NCI-H82 treated with DMSO at 0.1 percent for 48 hours (cell line): ENCODE data around the gene PHTF2.
A peak's percentile ranks its signal among the peaks of the same experiment; 100 is the strongest.
"Not testable (repeated sequence)": the region's sequence is repeated elsewhere in the genome, so short reads cannot be mapped to it uniquely, and the experiment has no call there.

Experiments used
- DNase-seq: peaks from one replicate; lab custom pipeline; 2025; ENCODE audit not compliant: unreplicated experiment; lab: John Stamatoyannopoulos, UW

PHTF2 gene

DNA sequence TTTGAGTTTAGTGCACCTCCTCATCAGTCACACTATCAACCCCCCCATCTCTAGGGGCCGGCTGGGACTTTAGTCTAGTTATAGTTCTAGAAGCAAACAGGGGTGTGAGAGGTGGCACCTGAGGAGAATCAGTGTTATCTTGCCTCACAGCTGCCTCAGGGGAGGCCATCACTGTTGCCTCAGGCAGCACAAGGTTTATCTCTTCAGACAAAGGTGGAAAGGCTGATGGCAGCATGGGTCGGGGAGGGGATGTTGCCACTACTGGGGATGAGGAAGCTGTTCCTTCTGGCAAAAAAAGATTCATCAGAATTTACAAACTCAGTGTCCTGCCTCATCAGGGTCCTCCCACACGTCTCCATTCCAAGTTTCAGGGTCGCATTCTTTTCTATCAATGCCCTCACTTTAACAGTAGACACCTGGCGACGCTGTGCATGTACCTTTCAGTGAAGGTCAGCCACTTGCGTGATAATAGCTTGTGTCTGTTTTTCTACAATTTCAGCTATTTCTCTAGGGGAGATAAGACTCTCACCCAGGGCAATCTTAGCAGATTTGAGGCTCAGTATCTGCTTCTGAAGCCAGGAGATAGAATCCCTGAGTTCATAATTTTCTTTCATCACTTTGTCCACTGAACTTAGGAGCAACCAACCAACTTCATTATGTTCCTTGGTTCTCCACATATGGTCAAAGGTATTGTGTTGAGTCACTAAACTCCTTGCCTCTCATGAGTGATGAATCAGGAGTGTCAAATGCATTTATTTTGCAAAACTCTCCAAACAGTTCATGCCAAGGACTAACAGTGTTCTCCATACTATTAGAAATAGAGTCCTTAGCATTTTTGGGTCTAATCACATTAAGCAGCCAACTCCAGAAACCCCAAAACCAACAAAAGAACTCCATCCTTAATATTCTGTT lies 75.1 kb downstream of the PHTF2 start:
- not testable (repeated sequence) for DNase-seq

DNA sequence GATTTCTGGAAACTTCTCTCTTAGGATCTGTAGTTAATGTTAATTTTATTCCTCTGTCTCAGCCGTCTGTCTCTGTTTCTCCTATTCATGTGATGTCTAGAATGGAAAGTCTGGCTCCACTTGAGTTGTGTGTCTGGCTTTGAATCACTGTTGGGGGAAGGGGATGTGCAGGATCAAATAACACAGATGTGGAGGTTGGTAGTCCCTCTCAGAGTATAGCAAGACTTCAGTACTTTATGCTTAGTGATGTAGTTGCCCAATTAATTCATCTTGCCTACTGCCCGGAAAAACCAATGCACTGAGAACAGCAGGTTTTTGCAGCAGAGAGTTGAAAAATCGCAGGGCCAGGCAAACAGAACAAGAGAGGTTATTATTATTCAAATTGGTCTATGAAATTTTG lies 79.2 kb downstream of the PHTF2 start:
- no peak for DNase-seq

DNA sequence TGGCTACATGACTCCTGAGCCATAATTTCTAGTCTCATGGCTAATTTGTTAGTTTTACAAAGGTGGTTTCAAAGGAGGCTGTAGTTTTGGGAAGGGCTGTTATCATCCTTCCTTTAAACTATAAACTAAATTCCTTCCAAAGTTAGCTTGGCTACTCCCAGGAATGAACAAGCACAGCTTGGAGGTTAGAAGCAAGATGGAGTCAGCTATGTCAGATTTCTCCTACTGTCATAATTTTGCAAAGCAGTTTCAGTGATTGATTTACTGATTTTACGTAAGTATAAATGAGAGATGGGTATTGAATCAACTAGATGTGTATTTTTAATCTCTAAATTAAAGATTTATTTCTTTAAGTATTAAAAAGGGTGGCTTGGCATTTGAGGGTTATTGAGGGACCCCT lies 79.9 kb downstream of the PHTF2 start:
- DNase-seq = no peak

DNA sequence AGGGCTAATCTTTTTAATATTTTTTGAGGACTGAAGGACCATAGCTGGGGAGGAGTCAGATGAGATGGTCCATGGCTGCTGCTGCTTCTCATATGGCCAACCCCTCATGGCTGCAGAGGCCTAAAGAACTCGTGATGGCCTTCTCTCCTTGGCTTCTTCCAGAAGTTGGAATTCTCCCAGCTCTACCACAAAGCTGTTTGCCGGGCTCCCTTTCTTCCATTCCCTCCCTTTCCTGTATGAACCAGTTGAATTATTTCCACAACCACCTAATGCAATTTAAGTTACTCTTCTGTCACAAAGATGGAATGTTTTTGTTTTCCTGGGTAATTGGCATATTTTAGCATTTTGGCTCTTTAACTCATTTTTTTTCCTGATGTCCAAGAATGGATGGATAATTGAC lies 80.7 kb downstream of the PHTF2 start:
- DNase-seq = no peak

DNA sequence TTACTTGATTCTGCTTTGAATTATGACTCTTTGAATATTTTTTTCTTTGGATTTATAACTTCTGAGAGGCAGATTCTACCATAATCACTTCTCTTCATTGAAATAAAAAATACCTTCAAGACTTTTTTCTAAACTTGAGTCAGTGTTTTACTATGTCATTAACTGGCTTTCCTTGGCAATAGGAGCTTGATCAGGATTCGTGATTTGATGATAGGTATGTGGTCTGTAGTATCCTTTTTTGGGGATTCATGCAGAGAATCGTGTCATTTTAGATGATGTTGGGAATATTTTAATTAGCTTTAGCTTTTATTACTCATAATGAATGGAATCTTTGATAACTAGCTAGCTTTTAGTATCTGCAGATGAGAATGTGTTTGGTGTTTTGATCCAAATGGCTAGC lies 83.3 kb downstream of the PHTF2 start:
- DNase-seq = no peak

DNA sequence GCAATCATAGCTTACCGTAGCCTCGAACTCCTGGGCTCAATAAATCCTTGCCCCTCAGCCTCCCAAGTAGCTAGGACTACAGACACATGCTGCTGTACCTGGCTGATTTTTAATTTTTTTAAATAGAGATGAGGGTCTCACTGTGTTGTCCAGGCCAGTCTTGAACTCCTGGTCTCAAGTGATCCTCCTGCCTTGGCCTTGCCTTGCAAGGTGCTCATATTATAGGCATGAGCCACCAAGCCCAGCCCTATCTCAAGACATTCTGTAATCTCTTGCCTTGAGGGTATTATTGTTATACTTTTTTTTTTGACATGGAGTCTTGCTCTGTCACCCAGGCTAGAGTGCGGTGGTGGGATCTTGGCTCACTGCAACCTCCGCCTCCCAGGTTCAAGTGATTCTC lies 86.6 kb downstream of the PHTF2 start:
- DNase-seq = no peak

DNA sequence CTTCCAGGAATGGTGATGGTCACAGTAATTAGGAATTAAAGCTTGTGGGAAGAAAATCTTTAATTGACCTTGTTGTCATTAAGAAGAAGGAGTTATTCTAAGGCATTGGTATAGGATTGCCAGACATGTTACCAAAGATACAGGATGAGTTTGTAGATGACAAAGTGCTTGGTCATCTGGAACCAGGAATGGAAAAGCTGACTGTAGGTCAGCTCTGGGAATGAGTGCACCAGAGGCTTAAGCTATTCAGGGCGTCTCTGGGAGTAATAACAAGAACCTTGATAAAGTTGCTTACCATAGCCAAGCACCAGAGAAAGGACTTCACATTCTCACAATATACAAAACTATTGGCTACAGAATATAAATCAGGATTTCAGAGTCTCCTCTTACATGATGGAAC lies 89.0 kb downstream of the PHTF2 start:
- DNase-seq = no peak

DNA sequence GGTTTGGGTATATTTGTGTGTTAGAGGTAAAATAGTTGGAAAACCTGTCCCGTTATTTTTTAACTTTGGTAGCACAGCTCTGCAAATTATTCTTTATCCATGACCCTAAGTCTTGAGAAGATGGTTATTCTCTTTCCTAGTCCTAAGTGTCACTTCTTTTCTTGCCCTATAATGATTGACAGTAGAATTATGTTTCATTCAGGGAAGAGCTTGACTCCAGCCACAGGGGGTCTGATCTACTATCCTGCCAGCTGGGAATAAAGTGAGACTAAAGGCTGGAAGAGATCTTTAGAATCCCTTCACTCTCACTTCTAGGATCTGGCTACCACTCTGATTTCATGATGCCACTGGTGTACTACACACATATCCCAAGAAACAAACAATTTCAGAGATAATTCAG lies 90.4 kb downstream of the PHTF2 start:
- no peak for DNase-seq

DNA sequence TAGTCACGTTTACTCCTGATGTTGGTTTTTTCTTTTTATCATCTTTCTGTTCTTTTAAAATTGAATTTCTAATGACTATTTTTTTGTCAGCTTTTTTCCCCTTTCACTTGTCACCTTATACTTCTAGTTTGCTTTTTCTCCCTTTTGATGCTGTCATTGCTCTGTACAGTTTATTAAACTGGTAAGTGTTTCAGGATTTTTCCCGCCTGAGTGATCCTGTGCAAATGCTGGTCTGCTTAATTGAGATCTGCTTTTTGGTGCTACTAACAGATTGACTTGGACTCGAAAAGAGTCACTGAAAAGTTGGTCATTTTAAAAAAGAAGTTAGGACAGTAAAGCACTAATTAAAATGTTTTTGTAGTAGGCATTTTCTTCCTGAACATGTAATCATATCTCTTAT lies 95.2 kb downstream of the PHTF2 start:
- no peak for DNase-seq

DNA sequence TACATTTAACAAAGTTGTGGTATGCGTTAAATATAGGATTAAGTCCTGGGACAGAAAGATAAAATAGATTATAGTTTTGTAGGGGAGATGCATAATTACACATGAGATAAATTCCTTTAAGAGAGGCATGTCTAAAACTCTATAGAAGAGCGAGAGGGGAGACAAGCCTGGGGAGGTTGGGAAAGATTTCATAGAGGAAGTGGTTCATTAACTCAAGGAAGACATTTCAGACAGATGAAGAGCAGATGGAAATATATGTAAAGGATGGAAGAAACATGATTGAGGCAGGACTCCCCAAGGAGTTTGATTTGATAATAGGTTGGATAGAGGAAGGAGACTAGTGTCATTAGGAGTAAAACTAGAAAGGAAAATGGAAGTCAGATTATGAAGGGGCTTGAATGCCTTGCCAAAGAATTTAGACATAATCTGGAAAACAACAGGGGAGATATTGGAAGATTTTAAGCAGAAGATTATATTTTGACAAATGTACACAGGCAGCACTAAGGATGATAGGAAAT lies 96.1 kb downstream of the PHTF2 start:
- peak; percentile 6 for DNase-seq

DNA sequence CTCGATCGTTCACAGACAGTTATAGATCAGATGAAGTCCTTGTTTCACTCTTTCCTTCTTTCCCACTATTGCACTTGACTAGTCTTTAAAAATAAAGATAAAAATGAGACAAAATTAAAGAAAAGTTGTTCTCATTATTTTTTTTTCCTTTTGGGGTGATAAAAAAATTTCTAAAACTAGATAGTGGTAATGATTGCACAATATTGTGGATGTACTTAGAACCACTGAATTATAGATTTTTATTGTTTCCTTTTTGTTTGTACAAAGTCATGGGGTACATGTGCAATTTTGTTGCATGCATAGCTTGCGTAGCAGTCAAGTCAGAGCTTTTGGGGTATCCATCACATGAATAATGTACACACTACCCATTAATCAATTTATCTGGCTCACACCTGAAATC lies 97.3 kb downstream of the PHTF2 start:
- DNase-seq = no peak

DNA sequence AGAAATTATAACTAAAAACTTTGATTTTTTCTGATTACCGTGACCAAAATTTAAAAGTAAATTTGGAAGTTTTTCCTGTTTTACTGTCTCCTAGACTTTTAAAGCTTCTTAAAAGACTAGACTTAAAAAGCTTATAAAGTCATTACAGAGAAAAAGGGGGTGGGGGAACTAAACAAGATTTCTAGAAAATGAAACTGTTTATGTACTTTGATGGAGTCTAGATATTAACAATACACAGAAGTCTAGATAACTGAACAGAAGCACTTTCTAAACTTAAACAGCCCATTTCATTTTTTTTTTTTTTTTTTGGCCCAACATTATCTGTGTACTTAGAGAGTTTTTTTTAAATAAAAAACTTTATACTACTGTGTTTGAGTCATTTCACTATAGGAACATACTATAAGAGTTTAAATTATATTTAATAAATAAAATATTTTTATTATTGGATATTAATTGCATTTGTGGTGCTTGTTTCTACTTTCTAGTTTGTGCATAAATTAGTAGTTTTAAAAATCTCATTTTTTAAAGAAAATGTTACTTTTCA lies 98.5 kb downstream of the PHTF2 start:
- DNase-seq = no peak

DNA sequence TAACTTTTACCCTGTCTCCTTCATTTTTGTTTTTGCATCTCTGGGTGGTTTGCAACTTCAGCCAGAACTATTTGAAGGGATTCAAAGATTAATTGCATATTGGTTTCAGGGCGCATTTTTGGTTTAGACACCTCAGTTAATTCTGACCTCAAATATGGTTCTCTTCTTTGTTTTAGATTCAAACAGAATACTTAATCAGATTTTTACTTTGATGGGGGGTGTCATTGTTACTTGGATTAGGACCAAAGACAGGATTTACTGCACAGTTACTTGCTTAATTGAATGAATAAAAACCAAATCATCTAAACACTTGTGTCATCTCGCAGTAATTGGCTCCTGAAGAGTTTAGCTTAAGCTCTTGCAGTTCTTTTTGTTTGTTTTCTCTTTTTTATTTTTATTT lies 100.9 kb downstream of the PHTF2 start:
- peak; percentile 48 for DNase-seq

DNA sequence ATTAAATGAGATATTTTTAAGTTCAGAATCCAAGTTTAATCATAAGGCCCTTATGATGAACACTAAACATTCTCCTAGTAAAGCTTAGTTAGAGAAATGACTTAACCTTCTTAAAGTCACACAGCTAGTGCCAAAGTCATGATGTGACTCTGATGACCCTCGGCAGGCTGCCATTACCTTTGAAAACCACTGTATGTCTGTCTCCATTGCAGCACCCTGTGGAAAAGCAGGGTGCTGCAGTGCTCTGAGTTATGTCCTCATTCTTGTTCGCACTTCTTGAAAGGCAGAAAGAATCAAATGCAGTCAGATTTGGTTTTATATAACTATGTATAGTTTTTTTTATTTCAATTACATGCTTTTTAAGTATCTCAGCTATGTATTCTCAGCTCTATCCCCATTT lies 105.0 kb downstream of the PHTF2 start:
- DNase-seq = no peak

DNA sequence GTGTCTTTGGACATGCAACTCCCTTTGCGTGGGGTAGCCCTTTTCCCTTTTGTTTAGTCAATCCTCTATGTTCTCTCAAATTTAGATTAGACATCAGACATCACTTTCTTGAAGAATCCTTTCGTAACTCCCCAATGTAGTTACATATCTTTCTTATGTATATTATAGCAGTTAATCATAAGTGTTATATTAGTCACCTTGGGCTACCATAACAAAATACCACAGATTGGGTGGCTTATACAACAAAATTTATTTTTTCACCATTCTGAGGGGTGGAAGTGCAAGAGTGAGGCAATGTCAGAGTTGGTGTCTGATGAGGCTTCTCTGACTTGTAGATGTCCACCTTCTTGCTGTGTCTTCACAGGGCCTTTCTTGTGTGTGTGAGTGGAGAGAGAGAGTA lies 105.7 kb downstream of the PHTF2 start:
- DNase-seq = no peak

DNA sequence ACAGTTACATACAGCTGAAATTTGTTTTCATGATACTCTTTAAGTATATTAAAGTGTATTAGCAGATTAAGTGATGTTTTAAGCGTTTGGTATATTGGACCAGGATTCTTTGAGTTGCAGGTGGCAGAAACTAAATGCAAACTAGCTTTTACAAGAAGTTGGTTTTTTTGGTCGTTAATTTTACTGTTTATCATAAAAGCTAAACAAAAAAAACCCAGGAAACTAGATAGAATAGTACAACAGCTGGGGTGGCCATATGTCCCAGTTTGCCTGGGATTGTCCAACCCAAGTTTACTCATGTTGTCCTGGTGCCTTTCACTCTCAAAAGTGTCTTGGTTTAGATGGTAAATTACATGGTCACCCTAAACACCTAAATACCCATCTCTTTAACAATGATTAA lies 108.7 kb downstream of the PHTF2 start:
- DNase-seq = no peak

DNA sequence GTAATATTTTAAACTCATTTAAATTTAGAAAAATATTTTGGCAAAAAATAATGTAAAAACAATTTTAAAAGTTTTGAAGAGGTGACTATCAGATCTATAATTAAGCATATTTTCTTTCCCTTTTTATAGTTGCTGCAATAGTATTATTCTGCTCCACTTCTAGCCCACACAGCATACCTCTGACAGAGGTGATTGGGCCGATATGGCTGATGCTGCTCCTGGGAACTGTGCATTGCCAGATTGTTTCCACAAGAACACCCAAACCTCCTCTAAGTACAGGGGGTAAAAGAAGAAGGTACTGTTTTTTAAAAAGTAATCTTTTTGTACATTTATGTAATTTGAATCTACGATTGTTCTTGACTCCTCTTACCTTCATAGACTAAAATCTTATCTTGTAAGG lies 110.1 kb downstream of the PHTF2 start:
- no peak for DNase-seq

DNA sequence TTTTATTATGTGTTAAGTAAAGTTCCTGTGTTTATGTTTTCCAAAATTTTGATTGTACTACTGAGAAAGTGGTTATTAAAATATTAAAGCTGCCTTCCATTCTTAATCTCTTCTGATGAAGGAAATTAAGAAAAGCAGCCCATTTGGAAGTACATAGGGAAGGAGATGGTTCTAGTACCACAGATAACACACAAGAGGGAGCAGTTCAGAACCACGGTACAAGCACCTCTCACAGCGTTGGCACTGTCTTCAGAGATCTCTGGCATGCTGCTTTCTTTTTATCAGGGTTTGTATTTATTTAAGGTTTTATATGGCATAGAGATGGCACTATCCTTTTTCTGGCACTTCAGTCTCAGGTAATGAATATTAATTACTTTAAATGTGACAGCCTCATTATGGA lies 111.6 kb downstream of the PHTF2 start:
- no peak for DNase-seq

DNA sequence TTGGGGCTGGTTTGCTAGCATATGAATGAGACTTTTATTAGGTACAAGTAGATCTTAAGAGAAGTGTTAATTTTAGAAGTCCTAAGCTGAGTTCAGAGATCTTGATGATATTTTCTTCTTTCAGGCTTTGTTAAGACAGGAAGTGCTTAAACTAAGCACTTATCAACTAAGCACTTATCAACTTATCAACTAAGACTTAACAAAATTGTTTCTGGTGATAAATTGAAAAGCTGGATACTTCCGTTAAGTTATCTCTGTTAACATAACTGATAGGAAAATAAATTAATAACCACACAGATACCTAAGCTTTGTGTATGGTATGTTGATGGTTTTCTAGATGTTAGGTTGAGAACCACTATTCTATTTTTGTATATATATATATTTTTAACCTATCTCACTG lies 113.7 kb downstream of the PHTF2 start:
- DNase-seq = no peak

DNA sequence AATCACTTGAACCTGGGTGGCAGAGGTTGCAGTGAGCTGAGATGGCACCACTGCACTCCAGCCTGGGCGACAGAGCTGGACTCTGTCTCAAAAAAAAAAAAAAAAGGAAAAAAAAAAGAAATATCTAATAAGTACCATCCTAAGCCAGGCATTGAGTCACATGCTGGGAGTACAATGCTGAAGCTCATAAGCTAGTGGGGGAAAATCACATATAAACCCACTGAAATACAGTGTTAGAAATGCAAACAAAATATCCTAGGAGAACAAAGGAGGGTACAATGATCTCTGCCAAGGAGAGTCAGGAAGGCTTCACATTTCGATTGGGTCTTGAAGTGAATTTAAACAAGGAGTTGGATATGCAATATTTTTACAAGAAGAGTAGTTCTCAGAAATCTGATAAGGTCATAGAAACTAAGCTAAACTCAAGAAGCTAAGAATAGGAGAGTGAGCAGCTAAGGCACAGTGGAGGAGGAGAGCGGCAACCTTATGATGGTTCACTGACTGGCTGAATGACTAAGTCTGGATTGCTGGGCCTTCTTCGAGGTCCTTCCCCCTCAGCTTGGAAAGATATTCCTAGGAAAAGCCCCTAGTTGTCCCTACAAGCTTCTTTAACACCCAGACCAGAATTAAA lies 115.5 kb downstream of the PHTF2 start:
- DNase-seq = no peak

DNA sequence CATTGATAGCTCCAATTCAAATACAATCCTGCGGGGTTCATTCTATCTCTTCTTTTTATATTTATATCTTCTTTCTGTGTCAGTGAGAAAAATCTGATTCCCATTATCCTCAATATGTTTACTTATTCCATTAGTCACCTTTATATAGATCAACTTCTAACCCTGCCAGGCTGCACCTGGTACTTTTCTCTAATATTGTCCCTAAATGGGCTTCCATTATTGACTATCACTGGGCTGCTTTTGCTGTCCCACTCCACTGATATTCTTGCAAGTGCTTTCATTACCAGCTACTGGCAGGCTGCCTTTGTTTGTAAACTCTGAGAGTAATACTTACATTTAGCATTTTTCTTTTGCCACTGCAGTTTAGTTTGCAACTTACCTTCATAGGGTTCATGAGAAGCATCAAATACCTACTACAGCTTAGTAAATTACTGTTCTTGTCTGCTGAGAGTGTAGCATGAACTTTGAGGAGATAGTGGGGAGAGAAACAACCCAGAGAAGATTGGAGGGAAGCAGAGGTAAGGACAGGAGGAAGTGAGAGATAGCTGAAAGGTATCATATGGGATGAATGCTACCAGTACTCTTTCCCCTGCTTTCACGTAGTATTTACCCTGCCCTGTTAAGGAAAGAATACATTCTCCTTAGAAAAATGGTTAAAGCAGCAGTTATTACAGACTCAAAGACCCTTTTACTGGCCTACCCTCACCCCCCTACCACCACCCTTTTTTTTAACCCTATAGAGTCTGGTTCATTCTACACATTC lies 119.1 kb downstream of the PHTF2 start:
- DNase-seq = no peak
